ENCODE measurements around the gene ITPKB.
"Not testable (repeated sequence)": the region's sequence is repeated elsewhere in the genome, so short reads cannot be mapped to it uniquely, and the experiment has no call there.

The ITPKB gene

GRCh38 chr1:226754793-226755533 lies 15.9 kb upstream of the ITPKB start:
- no peak for DNase-seq (ENCODE audit: low read depth in 2 of 2)

- DNase-seq (ENCODE audit: low read depth in 2 of 2): no peak
These were observed 15.0 kb upstream of the ITPKB start for GRCh38 chr1:226754097-226754496.

GRCh38 chr1:226751703-226752102 lies 12.6 kb upstream of the ITPKB start:
- DNase-seq (ENCODE audit: low read depth in 2 of 2): no peak

GRCh38 chr1:226751214-226751613 lies 12.1 kb upstream of the ITPKB start:
- no peak for DNase-seq (ENCODE audit: low read depth in 2 of 2)

- no peak for DNase-seq (ENCODE audit: low read depth in 2 of 2)
These were observed 10.4 kb upstream of the ITPKB start for GRCh38 chr1:226749467-226749866.

GRCh38 chr1:226748306-226748705 lies 9.2 kb upstream of the ITPKB start:
- no peak for DNase-seq (ENCODE audit: low read depth in 2 of 2)

GRCh38 chr1:226747519-226748263 lies 8.6 kb upstream of the ITPKB start:
- not testable (repeated sequence) for DNase-seq (ENCODE audit: low read depth in 2 of 2)

- DNase-seq (ENCODE audit: low read depth in 2 of 2): no peak
These were observed 4.2 kb upstream of the ITPKB start for GRCh38 chr1:226743259-226743658.

GRCh38 chr1:226741009-226741408 lies 1.9 kb upstream of the ITPKB start:
- DNase-seq (ENCODE audit: low read depth in 2 of 2): no peak

GRCh38 chr1:226739696-226740065 lies 599 bp upstream of the ITPKB start:
- no peak for DNase-seq (ENCODE audit: low read depth in 2 of 2)

GRCh38 chr1:226738421-226738994 lies 574 bp downstream of the ITPKB start:
- DNase-seq (ENCODE audit: low read depth in 2 of 2): no peak

- DNase-seq (ENCODE audit: low read depth in 2 of 2): no peak
These were observed 1.2 kb downstream of the ITPKB start for GRCh38 chr1:226737819-226738420.

GRCh38 chr1:226736908-226737818 lies 1.9 kb downstream of the ITPKB start:
- DNase-seq (ENCODE audit: low read depth in 2 of 2): peak in 1 of 2 donors; percentile 45

GRCh38 chr1:226736001-226736907 lies 2.8 kb downstream of the ITPKB start:
- no peak for DNase-seq (ENCODE audit: low read depth in 2 of 2)

- DNase-seq (ENCODE audit: low read depth in 2 of 2): no peak
These were observed 3.5 kb downstream of the ITPKB start for GRCh38 chr1:226735576-226735975.

GRCh38 chr1:226734611-226735153 lies 4.4 kb downstream of the ITPKB start:
- DNase-seq (ENCODE audit: low read depth in 2 of 2): no peak

GRCh38 chr1:226733876-226734275 lies 5.2 kb downstream of the ITPKB start:
- DNase-seq (ENCODE audit: low read depth in 2 of 2): no peak

GRCh38 chr1:226733304-226733703 lies 5.8 kb downstream of the ITPKB start:
- DNase-seq (ENCODE audit: low read depth in 2 of 2): no peak

GRCh38 chr1:226732856-226733291 lies 6.2 kb downstream of the ITPKB start:
- DNase-seq (ENCODE audit: low read depth in 2 of 2): no peak

- DNase-seq (ENCODE audit: low read depth in 2 of 2): no peak
These were observed 7.7 kb downstream of the ITPKB start for GRCh38 chr1:226731257-226731893.
